LHCN-M2 (cell line): ENCODE results near the gene KRT3. TPM values are rescaled to one million over a fixed set of nuclear protein-coding genes. Genes with fewer than 3 reads are reported as not detected.

ENCODE experiments used
- DNase-seq: peaks from one replicate; pipeline ENCODE4 v3.0.0-alpha.2; 2012; ENCODE audit warnings: low read depth
- total RNA-seq: library from RNA; depleted of rRNA; stranded (reverse); fragments of >200 nt; gene quantifications from 2 replicates; pipeline ENCODE4 v1.2.3, GENCODE V29; 2014

Gene KRT3
- total RNA-seq, 1 experiment from 2014 or later = not detected

- DNase-seq = no peak
Measured at GRCh38 chr12:52813885-52814709, 18.2 kb upstream of the KRT3 start, which contains the start of gene KRT4. Gene KRT4, minus strand, starts transcription at chr12:52814116. Its CDS starts 58 bp downstream, at chr12:52814058.

DNA sequence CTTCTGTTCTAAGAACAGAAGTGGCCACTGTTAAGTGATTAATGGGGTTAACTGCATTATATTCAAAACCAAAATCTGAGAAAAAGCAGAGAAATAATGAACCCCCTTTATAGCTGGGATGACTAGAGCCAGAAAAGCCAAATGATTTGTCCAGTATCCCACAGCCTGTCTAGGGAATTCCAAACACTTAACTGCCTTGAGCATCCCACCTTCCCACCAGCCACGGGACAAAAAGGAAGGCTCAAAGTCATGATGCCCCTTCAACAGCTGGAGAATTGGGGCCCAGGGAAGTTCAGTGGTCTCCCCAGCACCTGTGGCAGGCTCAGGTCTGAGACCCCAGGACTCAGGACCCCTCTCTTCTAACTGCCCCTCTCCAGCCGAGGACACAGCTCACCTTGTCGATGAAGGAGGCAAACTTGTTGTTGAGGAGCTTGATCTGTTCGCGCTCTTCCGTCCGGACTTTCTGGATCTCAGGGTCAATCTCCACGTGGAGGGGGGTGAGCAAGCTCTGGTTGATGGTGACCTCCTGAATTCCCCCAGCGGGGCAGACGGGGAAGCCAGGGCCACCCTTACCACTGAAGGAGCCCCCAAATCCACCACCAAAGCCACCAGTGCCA, 17.4 kb upstream of the KRT3 start:
- no peak for DNase-seq

- no peak for DNase-seq
Measured at GRCh38 chr12:52812749-52813148, 16.8 kb upstream of the KRT3 start.

- no peak for DNase-seq
Measured at GRCh38 chr12:52812073-52812400, 16.1 kb upstream of the KRT3 start.

DNA sequence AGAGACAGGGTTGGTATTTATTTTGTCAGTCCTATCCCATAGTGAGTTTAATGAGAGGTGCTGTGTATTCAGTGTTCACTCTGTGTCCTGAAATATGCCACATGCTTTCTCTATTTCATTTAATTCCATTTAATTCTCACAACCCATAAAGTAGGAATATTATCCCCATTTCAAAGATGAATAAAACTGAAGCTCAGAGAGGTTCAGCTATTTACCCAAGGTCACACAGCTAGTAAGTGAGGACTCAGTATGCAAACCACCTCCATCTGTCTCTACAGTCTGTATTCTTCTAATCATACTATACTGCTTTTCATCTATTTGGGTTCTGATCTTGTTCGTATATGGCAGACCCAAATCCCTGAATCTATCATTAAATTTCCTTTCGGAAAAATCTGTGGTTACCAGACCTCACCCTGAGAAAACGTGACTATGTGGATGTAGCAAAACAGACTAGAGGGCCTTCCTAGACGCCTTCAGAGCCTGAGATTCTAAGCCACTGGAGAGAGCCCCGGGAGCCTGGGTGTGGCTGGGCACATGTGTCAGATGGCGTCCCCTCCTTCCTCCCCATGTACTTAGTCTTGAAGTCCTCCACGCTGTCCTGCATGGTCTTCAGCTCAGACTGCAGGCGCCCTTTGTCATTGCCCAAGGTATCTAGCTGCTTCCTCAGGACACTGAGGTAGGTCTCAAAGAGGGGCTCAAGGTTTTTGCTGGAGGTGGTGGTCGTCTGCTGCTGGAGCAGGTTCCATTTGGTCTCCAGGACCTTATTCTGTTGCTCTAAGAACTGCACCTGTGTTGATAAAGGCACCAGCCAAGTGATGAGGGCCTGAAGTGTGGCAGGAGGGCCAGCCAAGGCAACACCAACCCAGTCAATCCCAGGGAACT, 15.5 kb upstream of the KRT3 start:
- DNase-seq = no peak

- DNase-seq = no peak
Measured at GRCh38 chr12:52810554-52810953, 14.6 kb upstream of the KRT3 start.

DNA sequence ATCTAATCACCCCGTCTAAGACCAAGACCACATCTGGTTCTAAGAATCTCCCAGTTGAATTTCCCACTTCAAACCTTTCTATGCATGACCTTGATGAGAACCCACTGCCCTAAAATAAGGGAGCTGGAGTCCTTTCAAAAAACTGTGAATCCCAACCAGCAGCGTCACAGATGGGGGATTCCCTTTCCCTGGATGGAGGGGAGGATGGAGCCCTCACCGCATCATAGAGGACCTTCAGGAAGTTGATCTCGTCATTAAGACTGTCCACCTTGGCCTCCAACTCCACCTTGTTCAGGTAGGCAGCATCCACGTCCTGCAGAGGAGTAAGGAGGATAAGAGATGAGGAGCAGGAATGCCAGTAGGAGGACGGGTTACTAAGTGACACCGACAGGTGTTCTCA, 13.2 kb upstream of the KRT3 start:
- DNase-seq = no peak

DNA sequence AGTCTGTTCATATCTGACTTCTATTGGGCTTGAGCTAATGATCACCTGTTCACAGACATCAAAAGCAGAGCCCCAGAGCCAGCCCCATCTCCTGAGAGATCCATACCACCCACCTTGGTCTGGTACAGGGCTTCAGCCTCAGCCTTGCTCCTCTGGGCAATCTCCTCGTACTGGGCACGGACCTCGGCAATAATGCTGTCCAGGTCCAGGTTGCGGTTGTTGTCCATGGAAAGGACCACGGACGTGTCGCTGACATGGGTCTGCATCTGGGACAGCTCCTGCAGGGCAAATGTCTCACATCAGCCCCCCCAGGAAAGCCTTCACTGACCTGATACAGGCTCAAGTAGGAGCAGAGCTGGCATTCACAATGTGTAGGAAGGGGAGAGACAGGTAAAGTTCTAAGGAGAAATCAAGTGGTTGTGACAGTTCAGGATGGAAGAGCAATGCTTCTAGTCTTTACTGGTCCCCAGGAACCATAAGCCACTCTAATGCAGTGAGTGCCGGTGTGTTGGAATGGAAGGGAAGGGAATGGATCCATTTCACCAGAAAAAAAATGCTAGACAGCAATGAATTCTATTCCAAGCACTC, 12.8 kb upstream of the KRT3 start:
- no peak for DNase-seq

- no peak for DNase-seq
Measured at GRCh38 chr12:52807544-52808470, 11.9 kb upstream of the KRT3 start.

DNA sequence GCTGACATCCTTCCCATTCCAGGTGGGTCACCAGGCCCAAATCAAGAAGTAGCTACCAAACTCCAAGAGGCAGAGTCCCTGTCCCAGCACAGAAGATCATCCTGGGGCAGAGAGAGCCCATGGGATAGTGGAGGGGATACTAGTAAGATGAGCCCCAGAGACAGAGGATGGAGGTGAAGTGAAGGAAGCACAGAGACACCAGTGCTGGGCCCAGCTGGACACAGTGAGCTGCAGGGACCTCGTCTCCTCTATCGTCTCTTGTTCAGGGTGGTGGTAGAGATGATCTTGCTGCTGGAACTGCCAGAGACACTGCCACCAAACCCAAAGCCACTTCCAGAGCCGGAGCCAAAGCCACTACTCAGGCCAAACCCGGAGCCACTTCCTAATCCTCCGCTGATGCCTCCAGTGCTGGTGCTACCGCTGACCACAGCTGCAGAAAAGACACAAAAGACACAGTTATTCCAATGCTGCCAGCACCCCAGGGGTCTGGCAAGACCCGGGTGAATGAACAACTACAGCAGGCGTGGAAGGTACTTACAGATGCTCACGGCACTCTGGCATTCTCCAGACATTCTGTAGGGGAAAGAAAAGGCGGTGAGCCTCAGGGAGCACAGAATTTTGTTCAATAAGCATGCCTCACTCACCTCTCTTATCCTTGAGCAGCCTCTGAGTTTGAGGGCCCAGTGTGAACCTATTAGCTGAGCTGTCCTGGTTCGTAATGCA, 11.1 kb upstream of the KRT3 start:
- DNase-seq = no peak

- DNase-seq = no peak
Measured at GRCh38 chr12:52806169-52806811, 10.4 kb upstream of the KRT3 start.

DNA sequence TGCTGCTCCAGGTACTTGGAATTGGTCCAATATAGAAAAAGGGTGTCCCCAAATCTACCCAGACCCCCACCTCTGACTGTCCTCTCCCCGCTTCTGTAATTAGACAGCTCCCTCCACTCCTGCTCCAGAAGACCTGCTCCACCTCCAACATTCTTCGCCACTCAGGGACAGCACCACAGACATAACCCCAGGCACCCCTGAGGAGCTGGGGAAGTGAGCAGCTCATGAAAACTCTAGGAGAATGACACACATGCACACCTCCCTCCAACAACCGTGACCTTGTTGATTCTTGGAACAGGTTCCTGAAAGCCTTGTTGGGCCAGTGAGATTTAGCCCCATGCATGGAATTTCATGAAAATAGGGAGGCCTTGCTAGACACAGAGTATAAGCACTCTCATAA, 9.8 kb upstream of the KRT3 start:
- DNase-seq = no peak

GRCh38 chr12:52805000-52805399, 9.1 kb upstream of the KRT3 start:
- no peak for DNase-seq

- no peak for DNase-seq
Measured at GRCh38 chr12:52802442-52802841, 6.5 kb upstream of the KRT3 start.

DNA sequence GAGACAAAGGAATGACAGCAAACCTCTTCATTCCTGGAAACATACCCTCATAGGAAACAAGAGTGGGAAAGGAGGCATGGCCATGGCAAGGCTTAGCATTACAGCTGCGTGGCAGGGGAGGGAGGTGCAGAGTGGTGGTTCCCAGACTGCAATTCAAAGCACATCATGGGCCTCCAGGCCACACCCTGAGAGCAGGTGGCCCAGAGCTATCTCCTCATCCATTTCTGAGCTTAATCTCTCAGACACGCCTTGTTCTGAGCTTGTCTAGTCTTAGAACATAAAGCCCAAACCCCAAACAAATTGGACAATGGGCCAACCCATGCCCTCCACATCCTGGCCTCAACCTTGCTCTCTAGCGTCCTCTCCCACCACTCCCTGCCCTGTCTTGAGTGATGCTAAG, 5.9 kb upstream of the KRT3 start:
- DNase-seq = no peak

GRCh38 chr12:52800259-52800917, 4.5 kb upstream of the KRT3 start:
- no peak for DNase-seq

DNA sequence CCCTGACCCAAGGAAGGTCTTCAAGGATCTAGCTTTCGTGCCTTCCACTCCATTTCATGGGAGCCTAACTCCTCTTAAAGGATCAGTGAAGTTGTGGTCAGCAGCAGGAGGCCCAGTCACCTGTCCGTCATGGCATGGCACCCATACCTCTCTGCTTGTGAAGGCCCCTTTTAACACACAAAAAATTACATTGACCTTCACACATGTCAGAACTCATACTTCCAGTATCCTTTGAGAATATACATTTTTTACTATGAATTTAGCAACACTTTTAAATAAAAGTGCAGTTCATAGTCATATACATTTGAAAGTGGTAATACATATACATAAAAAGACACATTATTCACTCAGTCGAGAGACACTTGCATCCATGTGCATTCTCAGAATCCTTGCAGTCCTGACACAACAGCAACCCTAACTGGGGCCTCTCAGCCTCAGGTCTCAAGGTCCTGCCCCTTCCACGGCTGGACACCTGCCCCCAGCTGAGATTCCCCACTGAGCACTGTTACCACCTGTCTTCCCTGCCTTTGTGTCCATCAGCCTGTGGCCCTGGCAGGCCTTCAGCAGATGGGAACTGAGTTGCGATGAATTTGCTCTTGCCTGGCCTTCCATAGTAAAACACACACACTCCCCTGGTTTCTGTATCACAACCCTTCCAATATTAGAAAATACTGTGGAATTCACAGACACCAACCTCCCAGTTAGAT, 3.7 kb upstream of the KRT3 start:
- no peak for DNase-seq
